HL-60/S4 treated with phorbol 12-myristate 13-acetate at 8.2 ng/mL for 4 days and 3 days (cell line): Measurements from ENCODE around the gene OTP.

Experiments
- in situ Hi-C: fragments of 300-500 bp; cut with MboI; formaldehyde crosslinking; loops from 2 replicates; pipeline ENCODE4 v1.15.0; 2022; ENCODE audit warnings: low sequenced_read_pairs

OTP gene

DNA sequence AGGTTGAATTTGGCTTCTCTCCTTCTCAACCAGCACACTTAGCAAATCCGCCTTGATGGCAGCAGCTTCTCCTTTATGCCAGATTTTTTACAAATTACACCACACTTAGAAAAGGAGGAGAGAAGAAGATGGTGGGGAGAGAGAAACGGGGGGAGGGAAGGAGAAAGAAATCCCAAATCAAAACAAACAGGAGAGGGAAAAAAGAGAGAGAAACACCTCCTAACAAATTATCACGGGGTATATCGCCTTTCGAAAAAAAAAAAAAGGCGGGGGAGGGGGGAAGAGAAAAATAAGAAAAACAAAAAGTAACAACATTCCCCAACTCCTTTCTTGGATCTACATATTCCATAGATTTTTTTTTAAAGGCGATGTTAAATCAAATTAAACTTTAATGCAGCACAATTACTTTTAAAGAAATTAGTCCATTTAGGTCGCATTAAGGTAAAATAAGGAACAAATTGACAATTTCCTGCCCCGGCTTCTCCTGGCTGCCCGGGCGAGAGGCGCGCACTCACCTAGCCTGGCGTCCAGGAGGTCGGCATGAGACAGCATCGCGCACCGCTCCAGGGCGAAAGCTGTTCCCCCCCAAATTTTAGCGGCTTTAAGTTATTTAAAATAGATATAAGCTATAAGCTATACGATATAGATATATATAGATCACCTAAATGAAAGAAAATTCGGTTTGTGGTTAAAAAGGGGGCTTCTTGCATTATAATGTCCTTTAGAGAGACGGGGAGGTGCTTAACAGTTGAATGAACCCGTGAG lies at the start of gene OTP:
Gene OTP (minus strand): TSS at position 716 of the 765 bp plus-strand sequence. CDS start 164 bp downstream, at position 552.
- in situ Hi-C loops: no loop called here

DNA sequence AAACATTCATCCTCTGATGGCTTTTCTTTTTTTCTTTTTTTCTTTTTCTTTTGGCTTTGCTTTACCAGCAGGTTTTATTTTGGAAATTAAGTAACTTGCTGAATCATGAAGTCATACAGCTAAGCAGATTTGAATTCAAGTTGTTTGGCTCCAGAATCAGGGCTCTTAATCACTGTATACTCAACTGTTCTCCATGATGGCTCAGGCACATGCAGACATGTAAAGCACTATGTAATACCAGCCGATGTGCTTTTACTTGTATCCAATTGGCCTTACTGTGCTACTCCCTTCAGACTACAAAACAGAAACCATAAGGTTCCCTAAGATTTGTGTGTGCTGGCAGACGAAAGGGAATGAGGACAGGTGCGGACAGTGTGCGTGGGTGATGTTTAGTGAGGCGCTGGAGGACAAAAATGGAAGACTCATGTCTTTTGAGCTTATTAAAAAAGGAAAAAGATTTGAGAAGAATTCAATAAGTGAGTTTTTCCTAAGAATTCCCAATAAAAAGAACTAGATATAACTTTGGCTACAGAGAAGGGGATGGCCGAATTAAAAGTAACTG lies 44.7 kb upstream of the OTP start:
- in situ Hi-C loops: no loop called here

DNA sequence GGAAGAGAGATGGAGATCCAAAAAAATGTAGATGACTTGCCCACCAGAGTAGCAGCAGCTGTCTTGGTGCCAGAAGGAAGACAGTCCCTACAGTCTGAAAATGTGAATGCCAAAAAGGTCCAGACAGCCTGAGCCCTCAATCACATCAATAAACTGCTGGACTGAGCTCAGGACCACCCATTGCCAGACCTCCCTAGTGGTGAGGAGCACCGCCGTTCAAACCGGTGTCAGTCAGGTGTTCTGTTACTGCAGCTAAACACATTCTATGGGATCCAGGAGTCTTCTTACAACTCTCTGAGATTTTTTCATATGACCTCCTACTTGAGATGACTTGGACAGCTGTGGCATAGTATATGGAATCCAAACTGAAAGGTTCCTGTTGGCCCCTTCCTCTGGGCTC lies 32.0 kb upstream of the OTP start:
- in situ Hi-C loops: no loop called here

DNA sequence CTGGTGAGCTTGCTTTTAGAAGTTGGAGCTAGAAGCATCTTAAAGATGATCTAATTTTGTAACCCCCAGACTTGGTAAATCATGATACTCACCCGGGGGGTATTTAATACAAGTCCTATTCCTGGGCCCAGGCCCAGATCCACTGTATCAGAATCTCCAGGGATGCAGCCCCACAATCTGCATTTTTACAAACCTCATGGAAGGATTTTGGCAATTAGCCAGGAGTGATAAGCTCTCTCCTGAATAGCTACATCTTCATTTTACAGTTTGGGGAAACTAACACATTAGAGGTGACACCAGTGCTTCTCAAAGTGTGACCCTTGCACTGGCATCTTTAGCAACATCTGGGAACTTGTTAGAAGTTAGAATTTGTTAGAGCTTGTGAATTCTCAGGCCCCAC lies 31.2 kb upstream of the OTP start:
- in situ Hi-C loops: no loop called here

- in situ Hi-C loops: no loop called here
These were observed 24.8 kb upstream of the OTP start for GRCh38 chr5:77663090-77663863.

DNA sequence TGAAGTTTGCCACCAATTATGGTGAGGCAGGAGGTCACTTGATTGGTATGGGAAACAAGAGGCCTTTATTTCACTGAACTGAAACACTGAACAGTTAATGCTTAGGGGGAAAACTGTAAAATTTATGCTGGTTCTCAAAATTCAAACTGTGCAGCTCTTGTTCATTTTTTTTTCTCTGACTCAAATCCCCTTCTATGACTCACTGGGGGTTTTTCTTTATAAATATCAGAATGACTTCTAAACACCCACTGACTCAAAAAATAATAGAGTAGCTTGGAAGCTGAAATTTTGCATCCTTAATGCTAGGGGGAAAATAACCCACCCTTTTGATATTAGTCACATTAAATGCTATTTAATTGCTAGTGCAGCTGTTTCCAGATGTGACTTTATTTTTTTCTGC lies 24.1 kb upstream of the OTP start:
- in situ Hi-C loops: no loop called here

GRCh38 chr5:77658662-77659061 lies 20.1 kb upstream of the OTP start:
- in situ Hi-C loops: no loop called here

- in situ Hi-C loops: no loop called here
These were observed 12.8 kb upstream of the OTP start for GRCh38 chr5:77651343-77651742.

GRCh38 chr5:77650686-77651085 lies 12.2 kb upstream of the OTP start:
- in situ Hi-C loops: no loop called here

DNA sequence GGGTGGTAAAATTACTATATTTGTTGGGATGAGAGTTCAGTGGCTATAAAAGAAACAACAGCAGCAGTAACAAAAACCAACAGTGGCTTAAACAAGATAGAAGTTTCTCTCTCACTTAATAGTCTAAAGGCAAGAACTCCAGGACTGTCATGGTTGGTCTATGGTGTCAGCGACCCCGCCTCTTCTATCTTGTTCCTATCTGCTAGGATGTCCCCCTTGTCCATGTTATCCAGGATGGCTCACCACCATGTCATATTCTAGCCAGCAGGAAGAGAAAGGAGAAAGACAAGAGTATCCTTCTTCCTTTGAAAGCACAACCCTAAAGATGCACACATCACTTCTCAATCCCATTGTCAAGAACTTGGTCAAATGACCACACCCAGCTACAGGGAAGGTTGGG lies 11.3 kb upstream of the OTP start:
- in situ Hi-C loops: no loop called here

DNA sequence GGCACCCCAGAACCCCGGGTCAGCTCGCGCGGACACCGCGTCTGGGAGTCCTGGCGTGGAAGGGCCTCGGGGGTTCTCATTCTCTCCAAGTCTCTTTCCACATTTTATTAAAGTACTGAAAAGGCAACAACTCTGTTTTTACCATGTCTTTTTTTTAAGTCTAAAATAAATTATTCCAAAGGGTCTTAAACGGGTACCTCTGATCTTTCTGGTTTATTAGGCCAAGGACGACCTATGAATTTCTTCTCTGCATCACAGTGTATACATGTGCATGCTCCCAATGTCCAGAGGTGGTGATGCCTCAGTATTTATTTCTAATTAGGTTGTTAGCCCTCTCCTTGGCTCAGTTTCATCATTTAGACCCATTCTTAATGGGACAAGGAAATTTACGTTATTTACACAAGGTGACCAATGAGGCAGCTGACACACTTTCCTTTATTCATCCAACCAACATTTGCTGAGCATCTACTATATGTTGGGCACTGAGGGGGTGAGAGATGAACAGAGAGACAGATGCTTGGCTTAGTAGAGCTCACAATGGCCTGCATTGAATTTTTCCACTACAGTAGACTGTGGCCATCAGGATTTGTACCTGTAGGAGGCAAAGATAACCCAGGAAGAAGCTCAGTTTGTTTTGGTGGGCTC lies 7.6 kb upstream of the OTP start:
- in situ Hi-C loops: no loop called here

GRCh38 chr5:77645158-77645994 lies 6.9 kb upstream of the OTP start:
- in situ Hi-C loops: no loop called here

- in situ Hi-C loops: no loop called here
These were observed 6.1 kb upstream of the OTP start for GRCh38 chr5:77644371-77645157.

DNA sequence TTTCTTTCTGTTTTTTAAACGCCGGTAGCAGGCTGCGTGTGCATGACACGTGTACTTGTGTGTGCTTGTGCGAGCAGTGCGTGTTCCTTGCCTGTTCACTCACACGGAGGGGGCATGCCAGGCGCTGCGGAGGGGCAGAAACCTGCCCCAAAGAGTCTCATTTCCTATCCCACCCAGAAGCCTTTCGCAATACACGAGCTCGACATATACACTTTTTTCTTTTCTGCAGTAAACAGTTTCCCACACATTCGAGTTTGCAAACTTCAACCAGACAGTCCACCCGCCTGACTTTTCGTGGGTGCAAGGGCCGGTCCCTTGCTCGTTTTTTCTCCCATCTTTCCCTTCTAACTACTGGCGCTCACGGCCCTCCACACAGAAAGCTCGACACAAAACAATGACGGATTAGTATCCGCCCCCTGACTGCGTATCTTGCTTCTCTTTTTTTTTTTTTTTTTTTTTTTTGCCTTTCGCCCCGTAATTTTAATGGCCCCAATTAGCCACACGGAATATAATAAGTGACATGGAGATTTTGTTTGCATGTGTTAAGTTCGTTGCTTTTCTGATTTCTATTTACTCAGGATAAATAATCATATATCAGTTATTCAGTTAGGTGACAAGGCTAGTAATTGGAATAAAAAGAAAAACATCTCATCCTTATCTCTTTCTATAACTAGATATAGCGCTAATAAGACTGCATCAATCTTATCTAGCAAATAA lies 5.3 kb upstream of the OTP start:
- in situ Hi-C loops: no loop called here

GRCh38 chr5:77642738-77643653 lies 4.5 kb upstream of the OTP start:
- in situ Hi-C loops: no loop called here

- in situ Hi-C loops: no loop called here
These were observed 3.6 kb upstream of the OTP start for GRCh38 chr5:77641963-77642737.

- in situ Hi-C loops: no loop called here
These were observed 3.0 kb upstream of the OTP start for GRCh38 chr5:77641397-77641943.
